Gastrocnemius medialis (tissue), 4 donors: ENCODE measurements around the gene AP3M1.

Experiments
- POLR2A ChIP-seq, 2 donors: fragments of 450-650 bp; IDR thresholded peaks; one replicate each; pipeline ENCODE4 v1.6.1; 2017; ENCODE audit warnings: antibody characterized with exemption in 2 of 2, mild to moderate bottlenecking in 2 of 2, moderate library complexity in 2 of 2
- TF ChIP-seq, protein P1 (sequence below), 5 experiments: fragments of 450-650 bp in 3 of 5; fragments of 200-600 bp in 2 of 5; sonication (generic) in 2 of 5; IDR thresholded peaks in 4 of 5; conservative IDR thresholded peaks in 1 of 5; 1 replicate in 4 of 5; 2 replicates in 1 of 5; pipeline ENCODE4 v1.5.1; 2016 to 2019; ENCODE audit warnings: antibody characterized with exemption in 5 of 5, mild to moderate bottlenecking in 3 of 5, moderate library complexity in 3 of 5

DNA sequence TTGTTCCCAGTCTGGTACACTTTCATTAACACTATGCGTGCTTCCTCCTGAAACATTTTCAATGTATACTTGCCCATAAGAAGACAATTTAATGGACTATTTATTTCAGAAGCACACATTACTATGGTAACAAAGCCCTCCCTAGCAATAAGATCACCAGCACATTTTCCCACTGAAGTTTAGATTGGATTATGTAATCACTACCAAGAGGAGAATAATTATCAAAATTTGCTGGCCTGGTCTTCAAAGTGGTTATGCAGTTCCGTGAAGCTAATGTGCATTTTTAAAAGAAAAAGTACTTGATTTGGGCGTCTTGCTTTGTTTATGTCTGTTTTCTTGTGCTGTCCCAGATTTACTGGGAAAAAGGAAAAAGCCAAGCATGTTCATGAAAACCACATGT, 61.9 kb downstream of the AP3M1 start:
- TF ChIP-seq, protein P1, sequence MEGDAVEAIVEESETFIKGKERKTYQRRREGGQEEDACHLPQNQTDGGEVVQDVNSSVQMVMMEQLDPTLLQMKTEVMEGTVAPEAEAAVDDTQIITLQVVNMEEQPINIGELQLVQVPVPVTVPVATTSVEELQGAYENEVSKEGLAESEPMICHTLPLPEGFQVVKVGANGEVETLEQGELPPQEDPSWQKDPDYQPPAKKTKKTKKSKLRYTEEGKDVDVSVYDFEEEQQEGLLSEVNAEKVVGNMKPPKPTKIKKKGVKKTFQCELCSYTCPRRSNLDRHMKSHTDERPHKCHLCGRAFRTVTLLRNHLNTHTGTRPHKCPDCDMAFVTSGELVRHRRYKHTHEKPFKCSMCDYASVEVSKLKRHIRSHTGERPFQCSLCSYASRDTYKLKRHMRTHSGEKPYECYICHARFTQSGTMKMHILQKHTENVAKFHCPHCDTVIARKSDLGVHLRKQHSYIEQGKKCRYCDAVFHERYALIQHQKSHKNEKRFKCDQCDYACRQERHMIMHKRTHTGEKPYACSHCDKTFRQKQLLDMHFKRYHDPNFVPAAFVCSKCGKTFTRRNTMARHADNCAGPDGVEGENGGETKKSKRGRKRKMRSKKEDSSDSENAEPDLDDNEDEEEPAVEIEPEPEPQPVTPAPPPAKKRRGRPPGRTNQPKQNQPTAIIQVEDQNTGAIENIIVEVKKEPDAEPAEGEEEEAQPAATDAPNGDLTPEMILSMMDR (IDR thresholded peaks at IDR 0.05 in 4 of 5, conservative IDR thresholded peaks at IDR 0.05 in 1 of 5): no peak
- no peak for TF ChIP-seq POLR2A (IDR thresholded peaks at IDR 0.05)
